Activated T-helper 1 cell treated with anti-CD3 and anti-CD28 coated beads, Interleukin-12 subunit alpha, Interleukin-12 subunit beta, Interleukin-2, Interleukin-4 antibody, amounts not matched to agents 30 ng/mL and 10 ng/mL and 1 ng/mL, durations not matched to agents 14 hours and 24 hours and 36 hours (primary cell): ENCODE results near the gene UBR4. TPM values are rescaled to one million over a fixed set of nuclear protein-coding genes. Genes with fewer than 3 reads are reported as not detected.

Experiments
- DNase-seq: peaks from one replicate; pipeline ENCODE4 v3.0.0; 2021; ENCODE audit warnings: low spot score
- H3K27ac Mint-ChIP-seq: one replicate; pipeline ENCODE4 v1.8.0; 2021; ENCODE audit warnings: mild to moderate bottlenecking, mixed read lengths
- H3K27me3 Mint-ChIP-seq: one replicate; pipeline ENCODE4 v1.8.0; 2022; ENCODE audit warnings: mild to moderate bottlenecking, moderate library complexity, mixed read lengths; ENCODE audit not compliant: insufficient read depth
- H3K36me3 Mint-ChIP-seq: one replicate; pipeline ENCODE4 v1.8.0; 2021; ENCODE audit warnings: low read depth, mixed read lengths
- H3K4me1 Mint-ChIP-seq: one replicate; pipeline ENCODE4 v1.8.0; 2021; ENCODE audit warnings: low read depth, mixed read lengths
- H3K4me3 Mint-ChIP-seq: one replicate; pipeline ENCODE4 v1.8.0; 2021; ENCODE audit warnings: mild to moderate bottlenecking, moderate library complexity, mixed read lengths
- H3K9me3 Mint-ChIP-seq: one replicate; pipeline ENCODE4 v1.8.0; 2021; ENCODE audit warnings: mixed read lengths
- intact Hi-C: fragments of 100-400 bp; cut with micrococcal nuclease; formaldehyde crosslinking; loops from one replicate; pipeline ENCODE4 v1.15.1; 2024
- total RNA-seq: library from RNA; stranded (reverse); gene quantifications from 2 replicates; pipeline ENCODE4 v1.2.3, GENCODE V29; 2022

The UBR4 gene
- total RNA-seq, 1 donor from 2014 or later: 155 TPM

DNA sequence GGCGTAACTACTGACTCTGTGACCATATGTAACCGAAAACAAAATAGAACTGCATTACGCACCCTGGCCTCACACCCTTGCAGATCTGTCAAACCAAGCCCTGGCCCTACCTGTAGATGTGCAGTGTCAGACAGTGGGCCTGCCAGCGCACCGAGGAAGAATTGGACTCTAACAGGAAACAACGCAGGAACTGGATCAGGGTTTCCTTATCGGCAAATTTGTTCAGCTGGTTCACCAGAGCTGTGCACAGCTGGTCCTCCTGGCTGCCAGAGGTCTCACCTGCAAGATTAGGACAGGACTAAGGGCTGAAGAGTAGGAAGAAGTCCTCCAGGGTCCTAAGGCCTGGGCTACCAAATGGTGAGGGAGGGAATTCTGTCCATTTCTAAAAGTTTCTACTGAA is 90.0 kb downstream of the UBR4 start:
- Mint-ChIP-seq H3K27ac (no peak overlapping the region), H3K27me3 (no peaks in the 10 kb centered on the region), H3K4me3 (no peak overlapping the region), H3K36me3 (peaks cover 84% of the 10 kb centered on the region), H3K9me3 (no peaks in the 10 kb centered on the region), H3K4me1 (peaks cover 19% of the 10 kb centered on the region)
- intact Hi-C loops: loop anchor here (5.0 to 10.0 kb wide), 2 partner anchors 47 to 125 kb away; no protein-coding TSS in a partner anchor
- no peak for DNase-seq

DNA sequence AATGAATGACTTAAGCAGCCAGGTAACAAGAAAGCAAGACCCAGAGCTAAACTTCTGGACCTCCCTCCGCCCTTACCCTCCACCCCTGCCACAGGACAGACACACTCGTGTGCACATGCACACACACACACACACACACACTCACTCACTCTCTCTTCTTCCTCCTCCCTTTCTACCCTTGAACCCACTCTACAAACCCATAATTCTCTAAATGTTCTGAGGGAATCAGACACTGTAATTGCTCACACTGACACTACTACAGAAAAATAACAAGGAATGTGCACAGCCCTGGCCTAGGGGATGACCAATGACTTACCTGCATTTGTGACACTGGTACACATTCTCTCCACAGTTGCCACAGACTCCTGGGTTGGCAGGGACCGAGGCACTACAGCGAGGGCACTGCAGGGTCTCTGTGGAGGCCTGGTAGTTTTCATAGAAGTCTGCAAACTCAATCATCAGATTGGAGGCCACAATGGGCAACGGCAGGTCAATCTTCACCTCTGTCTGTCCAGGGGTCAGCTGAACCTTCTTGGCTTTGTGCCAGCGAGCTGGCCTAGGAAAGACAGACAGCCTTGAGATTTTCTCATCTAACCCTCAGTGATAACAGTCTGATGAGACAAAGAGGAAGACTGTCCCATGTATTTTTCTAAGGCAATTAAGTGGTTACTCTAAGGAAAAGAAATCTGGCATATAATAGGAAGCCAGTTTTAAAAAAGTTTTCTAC is 94.8 kb downstream of the UBR4 start:
- intact Hi-C loops: no loop called here
- Mint-ChIP-seq H3K4me3 (no peak overlapping the region), H3K9me3 (no peaks in the 10 kb centered on the region), H3K27me3 (no peaks in the 10 kb centered on the region), H3K27ac (no peak overlapping the region), H3K36me3 (peaks cover 81% of the 10 kb centered on the region), H3K4me1 (no peaks in the 10 kb centered on the region)
- no peak for DNase-seq

DNA sequence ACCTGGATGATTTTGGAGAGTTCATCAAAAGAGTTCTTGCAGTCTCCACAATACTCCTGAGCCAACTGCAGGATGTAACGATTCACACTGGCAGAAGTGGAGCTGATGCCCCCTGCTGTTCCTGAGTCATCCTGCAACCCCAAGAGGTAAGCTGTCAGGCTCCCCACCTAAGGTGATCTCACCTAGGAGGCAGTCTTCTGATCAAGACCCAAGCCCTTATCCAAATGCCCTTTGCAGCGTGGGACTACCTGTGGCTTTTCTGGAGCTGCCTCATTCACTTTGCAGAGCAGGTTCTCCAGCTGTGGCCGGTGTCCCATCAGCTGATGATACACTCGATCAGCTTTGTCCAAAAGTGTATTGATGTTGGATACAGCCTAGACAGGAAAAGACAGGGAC is 96.4 kb downstream of the UBR4 start:
- H3K4me3 Mint-ChIP-seq: no peak overlapping the region
- no peaks in the 10 kb centered on the region for H3K27me3 Mint-ChIP-seq
- no peaks in the 10 kb centered on the region for H3K4me1 Mint-ChIP-seq
- H3K27ac Mint-ChIP-seq: no peak overlapping the region
- H3K36me3 Mint-ChIP-seq: peaks cover 73% of the 10 kb centered on the region
- DNase-seq: peak; percentile 14
- intact Hi-C loops: loop anchor here (1.0 kb wide), 2 partner anchors 206 to 229 kb away; no protein-coding TSS in a partner anchor
- no peaks in the 10 kb centered on the region for H3K9me3 Mint-ChIP-seq

DNA sequence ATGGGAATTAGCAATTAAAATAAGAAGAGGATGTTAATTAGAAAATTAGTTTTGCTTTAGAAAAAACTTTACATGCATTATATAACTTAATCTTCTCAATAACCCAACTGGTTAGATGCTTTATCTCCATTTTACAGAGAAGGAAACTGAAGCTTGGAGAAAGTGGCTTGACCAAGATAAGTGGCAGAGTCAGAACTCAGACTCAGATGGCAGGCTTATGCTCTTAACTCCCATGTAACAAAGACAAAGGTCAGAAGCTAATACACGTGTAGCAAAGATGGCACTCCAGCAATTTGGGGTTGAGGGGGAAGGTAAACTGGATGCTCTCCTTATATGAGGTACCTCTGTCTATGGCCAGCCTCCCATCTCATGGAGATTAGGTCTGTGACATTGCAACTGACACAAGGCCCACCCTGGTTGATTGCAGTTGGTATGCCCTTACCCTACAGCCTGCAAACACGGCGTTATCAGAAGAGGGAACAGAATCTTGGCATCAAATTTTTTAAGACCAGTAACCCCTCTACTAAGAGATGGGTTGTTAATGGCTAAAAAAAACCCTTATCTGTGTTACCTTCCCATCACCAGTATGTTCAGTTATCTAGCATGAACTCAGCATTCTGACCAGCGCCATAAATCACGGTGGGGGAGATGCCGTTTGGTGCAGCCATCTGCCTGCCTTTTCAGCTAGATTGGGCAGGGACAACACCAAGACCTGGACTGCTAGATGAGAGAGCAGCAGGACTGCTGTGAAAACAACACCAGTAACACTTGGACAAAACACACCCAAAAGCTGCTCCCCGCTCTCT is 97.0 kb downstream of the UBR4 start:
- no peak overlapping the region for H3K27ac Mint-ChIP-seq
- peaks cover 72% of the 10 kb centered on the region for H3K36me3 Mint-ChIP-seq
- intact Hi-C loops: loop anchor here (1.0 kb wide), 2 partner anchors 206 to 229 kb away; no protein-coding TSS in a partner anchor
- no peak overlapping the region for H3K4me3 Mint-ChIP-seq
- no peak for DNase-seq
- no peaks in the 10 kb centered on the region for H3K9me3 Mint-ChIP-seq
- no peaks in the 10 kb centered on the region for H3K4me1 Mint-ChIP-seq
- H3K27me3 Mint-ChIP-seq: no peaks in the 10 kb centered on the region

DNA sequence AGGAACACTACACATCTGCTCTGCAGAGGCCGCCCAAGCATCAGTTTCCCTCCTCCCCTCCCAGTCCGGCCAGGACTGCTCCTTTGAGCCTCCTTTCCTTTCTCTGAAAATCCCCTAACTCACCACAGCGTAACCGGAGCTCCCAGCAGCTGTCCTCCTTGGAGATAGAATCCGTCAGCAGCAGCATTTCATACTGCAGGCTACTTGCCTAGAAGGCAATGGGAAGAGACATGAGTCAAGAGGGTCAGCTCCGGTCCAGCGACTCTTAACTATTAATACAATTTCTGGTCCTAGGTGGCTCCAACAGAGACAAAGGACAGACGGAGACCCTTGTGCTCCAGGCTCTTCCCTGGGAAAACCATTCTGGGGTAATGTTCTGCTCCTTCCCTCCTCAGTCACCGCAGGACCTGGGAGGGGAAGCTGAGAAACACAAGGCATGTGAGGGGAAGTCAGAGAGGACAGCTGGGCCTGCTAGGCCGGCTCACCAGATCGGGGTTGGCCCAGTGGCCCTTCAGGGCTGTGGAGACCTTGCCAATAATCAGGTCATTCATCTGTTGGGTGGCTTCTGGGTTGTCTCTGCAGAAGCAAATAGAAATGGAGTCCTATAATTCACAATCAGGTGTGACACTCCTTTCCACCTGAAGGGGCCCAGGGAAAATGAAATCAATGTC is 99.7 kb downstream of the UBR4 start:
- intact Hi-C loops: no loop called here
- H3K4me3 Mint-ChIP-seq: no peak overlapping the region
- no peak overlapping the region for H3K27ac Mint-ChIP-seq
- H3K27me3 Mint-ChIP-seq: no peaks in the 10 kb centered on the region
- H3K4me1 Mint-ChIP-seq: no peaks in the 10 kb centered on the region
- peaks cover 70% of the 10 kb centered on the region for H3K36me3 Mint-ChIP-seq
- H3K9me3 Mint-ChIP-seq: no peaks in the 10 kb centered on the region
- no peak for DNase-seq

DNA sequence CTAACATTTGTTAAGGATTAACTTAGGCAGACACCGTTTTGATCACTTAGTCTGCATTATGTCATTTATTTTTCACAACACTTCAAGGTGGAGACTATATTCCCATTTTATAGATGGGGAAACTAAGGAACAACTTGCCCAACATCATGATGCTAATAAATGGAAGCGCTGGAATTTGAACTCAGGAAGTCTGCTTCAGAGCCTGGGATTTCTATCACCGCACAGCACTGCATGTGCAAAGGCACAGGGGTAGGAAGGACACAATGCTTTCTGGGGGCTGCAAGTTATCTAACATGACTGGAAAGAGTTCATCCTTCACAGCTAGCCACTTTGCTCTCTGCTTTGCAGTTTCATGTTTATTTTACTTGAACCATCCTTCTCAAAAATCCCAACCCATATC is 100.5 kb downstream of the UBR4 start:
- no peak overlapping the region for H3K4me3 Mint-ChIP-seq

DNA sequence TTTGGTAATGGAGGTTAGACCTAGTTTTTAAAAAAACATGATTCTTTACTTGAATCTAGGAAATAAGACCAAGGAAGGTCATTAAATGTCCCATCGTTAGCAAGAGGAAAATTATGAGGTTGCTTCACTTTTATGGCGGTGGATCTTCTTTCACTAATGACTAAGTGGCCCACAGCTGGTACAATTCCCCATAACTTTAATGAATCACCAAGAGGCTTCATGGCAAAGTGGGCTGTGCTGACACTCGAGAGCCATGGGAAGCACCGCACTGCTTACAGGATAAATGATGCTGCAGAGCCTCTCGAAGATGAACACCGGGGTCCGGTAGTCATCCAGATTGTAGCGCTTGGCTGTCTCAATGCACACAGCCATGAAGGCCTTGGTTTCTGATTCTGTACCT is 108.8 kb downstream of the UBR4 start:
- intact Hi-C loops: no loop called here
- no peaks in the 10 kb centered on the region for H3K9me3 Mint-ChIP-seq
- no peak overlapping the region for H3K27ac Mint-ChIP-seq
- no peak for DNase-seq
- H3K4me3 Mint-ChIP-seq: no peak overlapping the region
- peaks cover 71% of the 10 kb centered on the region for H3K36me3 Mint-ChIP-seq
- peaks cover 5% of the 10 kb centered on the region for H3K4me1 Mint-ChIP-seq
- no peaks in the 10 kb centered on the region for H3K27me3 Mint-ChIP-seq

More for the DNA sequence above, 100.5 kb downstream of the UBR4 start:
- Mint-ChIP-seq H3K9me3 (no peaks in the 10 kb centered on the region), H3K36me3 (peaks cover 68% of the 10 kb centered on the region), H3K27me3 (no peaks in the 10 kb centered on the region), H3K27ac (no peak overlapping the region), H3K4me1 (no peaks in the 10 kb centered on the region)
- no peak for DNase-seq
- intact Hi-C loops: no loop called here

DNA sequence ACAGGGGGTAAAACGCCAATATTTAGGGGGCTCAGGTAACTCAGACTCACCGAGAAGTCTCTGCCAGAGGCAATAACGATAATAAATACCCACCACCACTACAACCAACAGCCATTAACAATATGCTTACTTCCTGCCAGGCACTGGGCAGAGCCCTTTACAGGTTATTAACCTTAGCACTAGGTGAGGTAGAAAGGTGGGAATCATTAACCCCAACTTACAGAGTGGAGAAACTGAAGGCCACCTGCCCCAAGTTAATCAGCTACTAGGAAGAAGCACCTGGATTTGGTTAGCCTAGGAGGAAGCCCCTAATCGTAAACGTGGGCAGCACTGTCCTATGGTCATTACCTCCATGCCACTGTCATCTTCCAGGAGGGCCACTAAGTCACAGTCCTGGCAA is 110.0 kb downstream of the UBR4 start:
- no peaks in the 10 kb centered on the region for H3K27me3 Mint-ChIP-seq
- DNase-seq: no peak
- H3K36me3 Mint-ChIP-seq: peaks cover 70% of the 10 kb centered on the region
- H3K9me3 Mint-ChIP-seq: no peaks in the 10 kb centered on the region
- intact Hi-C loops: no loop called here
- no peak overlapping the region for H3K27ac Mint-ChIP-seq
- H3K4me1 Mint-ChIP-seq: peaks cover 5% of the 10 kb centered on the region
- H3K4me3 Mint-ChIP-seq: no peak overlapping the region

DNA sequence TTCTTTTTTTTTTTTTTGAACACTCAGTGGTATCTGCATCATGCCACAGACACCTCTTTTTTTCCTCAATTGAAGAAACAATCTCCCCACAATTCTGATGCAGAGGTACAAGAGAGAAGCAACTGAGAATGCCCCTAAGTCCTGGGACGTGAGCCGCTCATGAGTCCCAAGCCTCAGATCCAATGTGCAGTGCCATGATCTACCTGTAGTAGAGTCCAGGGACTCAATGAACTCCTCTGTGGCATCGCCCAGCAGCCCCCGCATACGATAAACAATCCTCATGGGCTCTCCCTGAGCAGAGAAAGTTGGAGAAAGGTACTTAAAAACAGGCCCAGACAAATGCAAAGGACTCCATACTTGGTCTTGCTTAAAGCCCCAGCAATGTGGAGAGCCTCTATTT is 113.1 kb downstream of the UBR4 start:
- Mint-ChIP-seq H3K4me3 (no peak overlapping the region), H3K27me3 (no peaks in the 10 kb centered on the region), H3K36me3 (peaks cover 65% of the 10 kb centered on the region), H3K9me3 (no peaks in the 10 kb centered on the region), H3K27ac (no peak overlapping the region), H3K4me1 (peaks cover 5% of the 10 kb centered on the region)
- intact Hi-C loops: loop anchor here (1.0 kb wide), 1 partner anchor 190 kb away; no protein-coding TSS in a partner anchor
- DNase-seq: no peak

DNA sequence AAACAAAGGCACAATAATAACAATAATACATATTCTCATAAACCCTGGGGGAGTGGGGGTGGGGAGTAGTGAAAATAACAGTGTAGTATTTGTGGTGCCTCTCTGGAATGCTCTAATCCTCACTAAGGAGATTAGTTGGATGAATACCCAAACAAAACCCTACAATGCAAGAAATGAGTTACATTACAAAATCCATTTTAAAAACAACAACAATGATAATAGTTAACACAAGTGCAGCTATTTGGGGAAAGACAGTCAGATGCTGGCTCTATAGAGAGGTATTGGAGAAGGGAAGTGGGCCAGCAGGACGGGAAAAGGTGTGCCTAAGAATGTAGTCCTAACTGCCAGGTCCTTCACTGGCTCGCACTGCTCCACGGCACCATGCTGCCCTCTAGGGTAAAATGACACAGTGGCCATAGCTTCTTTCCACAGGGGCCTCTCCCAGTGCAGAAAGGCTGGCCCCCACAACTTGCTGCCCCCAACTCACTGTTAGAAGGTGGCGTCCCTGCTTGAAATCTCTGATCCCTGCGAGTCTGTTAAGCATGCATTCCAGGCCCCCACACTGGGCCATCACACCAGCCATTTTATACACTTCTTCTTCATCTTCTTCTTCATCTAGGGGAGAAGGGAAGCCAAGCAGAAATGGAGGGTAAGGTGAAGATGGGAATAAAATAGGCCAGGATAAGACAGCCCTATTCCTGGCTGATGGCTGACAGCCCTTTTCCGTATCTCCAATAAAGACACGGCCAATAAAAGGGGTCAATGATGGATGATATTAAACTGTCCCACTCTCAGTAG is 113.8 kb downstream of the UBR4 start:
- H3K27ac Mint-ChIP-seq: no peak overlapping the region
- H3K9me3 Mint-ChIP-seq: no peaks in the 10 kb centered on the region
- H3K27me3 Mint-ChIP-seq: no peaks in the 10 kb centered on the region
- intact Hi-C loops: loop anchor here (1.0 kb wide), 1 partner anchor 189 kb away; no protein-coding TSS in a partner anchor
- DNase-seq: no peak
- H3K36me3 Mint-ChIP-seq: peaks cover 63% of the 10 kb centered on the region
- peaks cover 5% of the 10 kb centered on the region for H3K4me1 Mint-ChIP-seq
- H3K4me3 Mint-ChIP-seq: no peak overlapping the region

DNA sequence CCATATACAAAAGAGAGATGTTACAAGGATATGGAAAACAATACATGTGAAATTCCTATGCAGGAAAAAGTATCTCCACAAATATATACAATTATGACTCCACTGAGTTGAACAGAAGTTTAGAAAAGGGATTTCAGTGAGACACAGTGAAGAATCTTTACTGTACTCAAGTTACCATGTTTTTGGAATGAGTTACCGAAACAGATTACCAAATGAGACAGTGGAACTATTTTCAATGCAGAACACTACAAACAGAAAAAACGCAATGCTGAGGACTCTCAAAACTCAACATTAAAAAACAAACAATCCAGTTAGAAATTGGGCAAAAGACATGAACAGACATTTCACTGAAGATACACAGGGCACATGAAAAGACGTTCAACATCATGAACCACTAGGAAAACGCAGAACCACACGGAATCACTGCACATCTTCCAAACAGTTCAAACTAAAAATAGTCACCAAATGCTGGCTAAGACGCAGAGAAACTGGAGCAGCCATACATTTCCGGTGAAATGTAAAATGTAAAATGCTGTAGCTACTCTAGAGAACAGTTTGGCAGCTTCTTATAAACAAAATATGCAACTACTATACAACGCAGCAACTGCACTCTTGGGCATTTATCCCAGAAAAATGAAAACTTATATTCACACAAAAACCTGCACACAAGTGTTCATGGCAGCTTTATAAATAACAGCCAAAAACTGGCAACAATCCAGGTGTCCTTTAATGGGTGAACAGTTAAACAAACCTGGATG is 118.7 kb downstream of the UBR4 start:
- no peak overlapping the region for H3K4me3 Mint-ChIP-seq
- H3K4me1 Mint-ChIP-seq: peaks cover 34% of the 10 kb centered on the region
- no peaks in the 10 kb centered on the region for H3K27me3 Mint-ChIP-seq
- H3K36me3 Mint-ChIP-seq: peaks cover 60% of the 10 kb centered on the region
- intact Hi-C loops: no loop called here
- no peak overlapping the region for H3K27ac Mint-ChIP-seq
- no peak for DNase-seq
- no peaks in the 10 kb centered on the region for H3K9me3 Mint-ChIP-seq

DNA sequence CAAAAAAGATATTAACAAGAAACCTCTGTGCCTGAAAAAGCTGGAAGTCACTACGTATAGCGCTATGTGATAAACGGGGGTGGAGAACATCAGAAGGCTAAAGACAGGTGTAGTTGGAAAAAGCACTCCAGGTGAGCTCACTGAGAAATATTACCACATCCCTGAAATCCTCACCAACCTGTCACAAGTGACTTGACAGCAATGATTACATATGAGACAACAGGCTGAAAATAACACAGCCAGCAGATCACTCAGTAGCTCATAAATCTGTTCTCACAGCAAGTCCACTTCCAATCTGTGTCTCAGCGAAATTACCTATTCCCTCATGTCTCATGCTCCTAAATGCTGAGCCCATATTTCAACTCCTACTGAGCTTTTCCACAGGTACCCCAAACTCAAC is 120.5 kb downstream of the UBR4 start:
- H3K4me3 Mint-ChIP-seq: no peak overlapping the region
- peak overlapping the region; percentile 73 for H3K27ac Mint-ChIP-seq
- H3K27me3 Mint-ChIP-seq: no peaks in the 10 kb centered on the region
- peaks cover 34% of the 10 kb centered on the region for H3K4me1 Mint-ChIP-seq
- intact Hi-C loops: loop anchor here (2.0 to 5.0 kb wide), 2 partner anchors 132 to 187 kb away; partner anchors contain the start of genes ALDH4A1 and IFFO2
- H3K36me3 Mint-ChIP-seq: peaks cover 58% of the 10 kb centered on the region
- H3K9me3 Mint-ChIP-seq: no peaks in the 10 kb centered on the region
- DNase-seq: no peak
